GM18505 (cell line): ENCODE data around the gene XNDC1N.
A peak's percentile ranks its signal among the peaks of the same experiment; 100 is the strongest.

Experiments
- ATAC-seq: cut with Tn5 transposase; IDR thresholded peaks from one replicate; pipeline ENCODE4 v1.9.1; 2021; ENCODE audit not compliant: unreplicated experiment
- POLR2A ChIP-seq: IDR thresholded peaks from 4 replicates; pipeline ENCODE4 v1.6.1; 2011; ENCODE audit warnings: borderline replicate concordance; ENCODE audit not compliant: insufficient read depth, insufficient read length; ENCODE audit errors: extremely low read depth

XNDC1N gene, protein sequence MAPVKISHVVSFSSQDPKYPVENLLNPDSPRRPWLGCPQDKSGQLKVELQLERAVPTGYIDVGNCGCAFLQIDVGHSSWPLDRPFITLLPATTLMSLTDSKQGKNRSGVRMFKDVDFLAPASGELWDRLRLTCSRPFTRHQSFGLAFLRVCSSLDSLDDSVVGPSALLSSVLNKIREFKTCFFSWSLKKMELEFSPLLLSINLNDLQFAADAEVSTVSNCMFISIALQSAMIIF

DNA sequence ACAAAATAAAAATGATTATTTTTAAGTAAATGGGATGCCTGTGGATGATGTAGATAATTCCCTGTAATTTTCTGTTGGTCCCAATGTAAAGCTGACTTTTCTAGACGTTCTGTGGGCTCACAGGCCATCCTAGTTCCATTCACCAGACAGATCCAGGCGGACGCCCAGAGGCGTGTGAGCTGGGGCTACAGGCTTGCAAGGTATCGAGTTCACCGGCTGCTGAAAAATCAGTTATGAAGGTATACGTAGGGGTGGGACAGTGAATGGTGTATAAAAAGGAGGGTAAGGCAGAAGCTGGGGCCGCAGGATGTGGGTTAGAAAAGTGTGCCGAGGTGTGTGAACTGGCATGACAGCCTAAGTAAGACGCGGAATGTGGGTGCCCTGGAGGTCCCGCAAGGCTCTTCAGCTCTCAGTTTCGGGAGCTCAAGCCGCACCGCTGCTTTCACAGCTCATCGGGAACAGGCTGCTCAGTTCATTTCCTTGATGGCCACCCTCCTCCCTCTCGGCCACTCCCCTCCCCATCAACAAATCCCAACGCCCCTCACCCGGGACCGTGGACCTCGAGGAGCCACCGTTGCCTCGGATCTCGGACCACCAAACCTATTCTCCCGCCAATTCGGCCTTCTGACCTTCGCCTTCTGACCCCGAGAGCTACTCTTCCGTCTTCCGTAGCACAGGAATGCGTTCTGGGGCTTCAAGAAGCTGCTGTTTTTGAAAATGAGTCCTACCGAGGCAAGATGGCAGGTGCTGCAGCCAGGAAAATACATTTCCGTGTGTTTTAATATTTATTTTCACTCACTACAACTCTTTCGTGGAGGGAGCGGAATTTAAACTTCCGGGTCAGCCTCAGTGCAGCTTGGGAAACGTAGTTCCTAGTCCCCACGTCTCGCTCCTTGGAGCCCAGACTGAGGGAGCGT, at the start of gene XNDC1N:
TSS of gene XNDC1N (minus strand) at position 775 of the 917 bp plus-strand sequence. CDS start 5,241 bp downstream, outside the sequence.
- ATAC-seq, result peak; percentile 60
- TF ChIP-seq POLR2A, result peak; percentile 70

- TF ChIP-seq POLR2A, result no peak
- ATAC-seq, result peak; percentile 64
Measured at GRCh38 chr11:71977743-71978418, 49.5 kb upstream of the XNDC1N start.

DNA sequence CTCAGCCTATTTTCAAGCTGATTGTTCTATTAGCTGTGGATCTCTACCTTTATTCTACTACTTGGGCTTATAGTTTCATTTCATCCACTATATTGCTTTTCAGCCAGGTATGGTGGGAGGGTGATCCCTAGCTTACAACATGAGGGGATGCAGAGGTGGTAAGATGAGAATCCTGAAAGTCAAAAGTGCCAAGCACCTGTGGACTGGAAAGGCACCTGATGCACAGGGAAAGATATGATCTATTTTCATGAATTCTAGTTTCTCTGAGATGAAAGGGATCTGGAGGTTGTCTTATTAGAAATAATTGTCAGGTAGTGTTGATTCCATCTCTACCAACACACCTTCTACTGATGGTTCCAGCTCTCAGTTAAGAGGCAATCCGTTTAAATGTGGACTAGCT, 48.7 kb upstream of the XNDC1N start:
- ATAC-seq, result no peak
- TF ChIP-seq POLR2A, result no peak

DNA sequence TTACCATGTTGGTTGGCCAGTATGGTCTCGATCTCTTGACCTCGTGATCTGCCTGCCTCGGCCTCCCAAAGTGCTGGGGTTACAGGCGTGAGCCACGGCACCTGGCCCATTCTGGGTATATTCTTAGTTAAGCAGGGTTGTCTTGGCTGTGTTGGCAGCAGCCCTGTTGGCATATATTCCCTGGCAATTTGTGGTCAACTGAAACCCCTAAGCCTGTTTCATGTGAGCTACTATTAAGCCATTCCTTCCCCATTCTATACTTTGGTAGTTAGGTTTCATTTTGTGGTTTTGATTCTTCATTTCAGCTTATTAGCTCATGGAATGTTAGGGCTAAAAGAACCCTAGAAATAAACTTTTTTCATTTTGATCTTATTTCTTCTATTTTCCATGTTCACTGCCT, 48.2 kb upstream of the XNDC1N start:
- TF ChIP-seq POLR2A, result no peak
- no peak for ATAC-seq

- ATAC-seq, result no peak
- TF ChIP-seq POLR2A, result no peak
Measured at GRCh38 chr11:71971680-71972079, 43.3 kb upstream of the XNDC1N start.

DNA sequence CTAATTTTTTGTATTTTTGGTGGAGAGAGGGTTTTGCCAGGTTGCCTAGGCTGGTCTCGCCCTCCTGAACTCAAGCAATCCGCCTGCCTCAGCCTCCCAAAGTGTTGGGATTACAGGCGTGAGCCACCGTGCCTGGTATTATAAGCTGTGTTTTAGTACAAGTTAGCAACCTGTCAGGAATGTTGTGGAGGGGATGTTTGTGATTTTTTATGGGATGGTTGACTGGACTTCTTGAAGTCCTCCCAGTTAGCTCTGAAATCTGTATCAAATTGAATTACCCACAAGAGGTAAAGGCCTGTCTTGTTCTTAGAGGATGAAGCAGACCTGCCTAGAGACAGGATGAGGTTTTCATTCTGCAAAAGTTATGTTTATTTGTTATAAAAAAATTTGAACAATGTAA, 36.2 kb upstream of the XNDC1N start:
- TF ChIP-seq POLR2A, result no peak
- no peak for ATAC-seq

- no peak for TF ChIP-seq POLR2A
Measured at GRCh38 chr11:71963468-71963867, 35.1 kb upstream of the XNDC1N start.

DNA sequence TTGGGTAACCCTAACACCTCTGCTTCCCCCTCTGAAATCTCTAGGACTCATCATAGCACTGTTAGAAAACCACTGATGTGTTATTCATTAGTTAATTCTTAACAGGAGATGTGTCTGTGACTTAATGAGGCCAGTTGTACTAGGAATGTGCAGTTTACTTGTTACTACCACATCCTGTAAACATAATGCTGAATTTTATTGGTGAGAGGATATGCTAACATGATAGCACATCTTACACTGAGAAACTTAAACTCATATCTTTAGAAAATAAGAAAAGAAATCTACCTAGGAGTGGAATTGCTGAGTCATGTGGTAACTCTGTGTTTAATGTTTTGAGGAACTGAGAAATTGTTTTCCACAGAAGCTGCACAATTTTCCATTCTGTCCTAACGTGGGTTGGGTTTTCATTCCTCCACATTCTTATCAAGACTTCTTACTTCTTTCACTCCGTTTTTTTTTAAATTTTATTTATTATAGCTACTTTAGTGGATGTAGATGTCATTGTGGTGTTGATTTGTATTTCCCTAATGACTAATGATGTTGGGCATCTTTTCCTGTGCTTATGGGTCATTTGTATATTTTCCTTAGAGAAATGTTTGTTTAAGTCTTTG, 34.1 kb upstream of the XNDC1N start:
- no peak for ATAC-seq
- TF ChIP-seq POLR2A, result no peak

More at GRCh38 chr11:71963468-71963867, 35.1 kb upstream of the XNDC1N start:
- ATAC-seq, result no peak

DNA sequence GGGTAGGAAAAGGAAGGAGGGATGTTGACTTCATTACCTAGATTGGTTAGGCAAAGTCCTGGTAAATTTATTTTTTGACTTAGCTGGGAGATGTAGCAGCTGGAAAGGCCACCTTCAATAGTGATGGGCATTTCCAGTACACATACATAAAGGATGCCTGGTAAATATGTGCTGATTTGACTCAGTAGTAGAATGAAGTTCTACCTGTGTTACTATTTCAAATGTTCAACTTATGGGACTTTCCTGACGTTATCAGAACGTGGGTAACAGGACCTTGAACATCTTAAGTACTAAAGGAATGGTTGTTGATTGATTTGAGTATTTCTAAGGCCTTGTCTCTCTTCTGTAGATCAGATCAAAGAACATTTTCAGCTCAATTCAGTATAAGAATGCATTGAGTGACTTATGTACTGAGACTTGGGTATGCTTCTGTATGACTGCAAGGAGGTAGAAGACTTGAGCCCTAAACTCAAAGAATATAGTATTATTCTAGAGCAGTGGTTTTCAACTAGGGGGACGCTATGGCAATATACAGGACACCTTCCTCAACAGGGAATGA, 27.6 kb upstream of the XNDC1N start:
- no peak for TF ChIP-seq POLR2A
- no peak for ATAC-seq

DNA sequence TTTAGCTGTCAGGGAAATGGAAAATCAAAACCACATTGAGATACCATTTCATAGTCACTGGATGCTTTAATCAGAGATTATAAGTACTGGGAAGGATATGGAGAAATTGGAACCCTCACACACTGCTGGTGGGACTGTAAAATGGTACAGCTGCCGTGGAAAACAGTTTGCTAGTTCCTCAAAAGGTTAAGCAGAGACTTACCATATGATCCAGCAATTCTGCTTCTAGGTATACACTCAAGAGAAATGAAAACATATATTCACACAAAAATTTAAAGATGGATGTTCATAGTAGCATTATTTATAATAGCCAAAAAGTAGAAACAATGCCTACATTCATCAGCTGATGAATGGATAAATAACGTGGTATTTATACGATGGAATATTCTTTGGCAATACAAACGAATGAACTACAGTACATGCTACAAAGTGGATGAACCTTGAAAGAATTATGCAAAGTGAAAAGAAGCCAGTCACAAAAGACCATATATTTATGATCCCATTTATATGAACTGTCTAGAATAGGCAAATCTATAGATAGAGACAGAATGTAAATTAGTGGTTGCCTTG, 23.4 kb upstream of the XNDC1N start:
- no peak for TF ChIP-seq POLR2A

GRCh38 chr11:71949034-71949433, 20.6 kb upstream of the XNDC1N start:
- no peak for ATAC-seq
- TF ChIP-seq POLR2A, result no peak

More for the DNA sequence above, 23.4 kb upstream of the XNDC1N start:
- no peak for ATAC-seq

DNA sequence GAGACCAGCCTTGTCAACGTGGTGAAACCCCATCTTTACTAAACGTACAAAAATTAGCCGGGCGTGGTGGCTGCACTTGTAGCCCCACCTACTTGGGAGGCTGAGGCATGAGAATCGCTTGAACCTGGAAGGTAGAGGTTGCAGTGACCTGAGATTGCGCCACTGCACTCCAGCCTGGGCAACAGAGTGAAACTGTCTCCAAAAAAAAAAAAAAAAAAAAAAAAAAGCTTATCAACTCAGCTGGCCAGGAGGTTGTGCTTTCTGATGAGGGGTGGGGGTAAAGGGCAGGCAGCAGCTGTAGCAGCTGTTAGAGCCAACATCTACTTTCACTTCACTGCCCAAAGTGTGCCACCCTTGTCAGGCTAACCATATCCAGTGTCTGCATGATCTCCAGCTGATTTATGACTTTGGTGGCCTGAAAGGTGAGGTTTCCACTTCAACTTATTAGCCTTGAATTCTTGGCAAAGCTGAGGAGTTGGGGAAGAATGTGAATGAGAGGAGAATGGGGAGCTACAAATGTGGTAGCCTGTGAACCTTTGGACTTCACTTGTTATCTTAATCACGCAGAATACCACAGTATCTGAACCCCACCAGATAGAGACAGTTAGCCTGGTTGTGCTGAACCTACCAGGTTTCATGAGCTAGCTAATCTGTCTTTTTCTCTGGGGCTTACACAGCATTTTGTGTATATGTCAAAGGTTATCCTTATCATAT, 20.1 kb upstream of the XNDC1N start:
- TF ChIP-seq POLR2A, result no peak
- no peak for ATAC-seq

DNA sequence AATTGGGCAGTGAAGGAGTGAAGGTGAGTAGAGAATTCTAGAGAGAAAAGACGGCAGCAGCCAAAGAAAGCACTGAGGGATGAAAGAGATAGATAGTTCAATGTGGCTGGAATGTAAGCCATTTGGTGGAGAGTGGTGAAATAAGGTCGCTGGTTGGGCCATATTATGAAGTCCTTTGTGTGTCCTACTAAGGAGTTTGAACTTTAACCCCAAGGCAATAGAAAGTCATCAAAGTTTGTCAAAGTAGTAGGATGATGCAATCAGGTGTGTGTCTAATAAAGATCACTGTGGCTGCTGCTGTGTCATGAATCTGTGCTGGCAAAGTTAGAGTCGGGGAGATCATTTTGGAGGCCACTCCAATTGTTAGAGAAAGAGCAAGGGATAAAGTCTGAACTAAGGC, 19.1 kb upstream of the XNDC1N start:
- TF ChIP-seq POLR2A, result no peak

DNA sequence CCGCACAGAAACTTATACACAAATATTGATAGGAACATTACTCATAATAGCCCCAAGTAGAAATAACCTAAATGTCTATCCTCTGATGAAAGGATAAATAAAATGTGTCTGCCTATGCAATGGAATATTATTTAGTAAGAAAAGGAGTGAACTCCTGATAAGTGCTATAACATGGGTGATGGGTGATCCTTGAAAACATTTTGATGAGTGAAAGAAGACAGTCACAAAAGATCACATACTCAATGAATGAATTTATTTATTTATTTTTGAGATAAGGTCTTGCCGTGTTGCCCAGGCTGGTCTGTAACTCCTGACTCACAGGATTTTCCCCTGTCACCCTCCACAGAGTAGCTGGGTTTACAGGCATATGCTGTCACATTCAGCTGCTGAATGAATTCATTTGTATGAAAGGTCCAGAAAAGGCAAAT, 17.8 kb upstream of the XNDC1N start:
- no peak for TF ChIP-seq POLR2A
- no peak for ATAC-seq

More for the DNA sequence above, 19.1 kb upstream of the XNDC1N start:
- ATAC-seq, result no peak
